HEK293 (cell line): ENCODE results near the gene STK38.

Experiments
- CTCF ChIA-PET: fragments of 350-600 bp; formaldehyde crosslinking; extraction: SDS; loops from one replicate; lab custom pipeline; 2021; ENCODE audit warnings: antibody characterized with exemption; lab: Yijun Ruan, JAX
- POLR2A ChIA-PET: fragments of 300-600 bp; formaldehyde crosslinking; extraction: SDS; loops from one replicate; lab custom pipeline; 2020; ENCODE audit warnings: antibody characterized with exemption, inconsistent platforms; lab: Yijun Ruan, JAX
- H3K27ac ChIP-seq: fragments of 200-500 bp; sonication (Bioruptor generic); 2 replicates; pipeline ENCODE4 v1.5.1; 2014; ENCODE audit warnings: low read depth, low read length, control low read depth, inconsistent platforms; ENCODE audit errors: extremely low read depth
- H3K36me3 ChIP-seq, 2 experiments: fragments of 200-500 bp in 1 of 2; sonication (Bioruptor generic) in 1 of 2; 1 replicate in 1 of 2; 2 replicates in 1 of 2; pipeline ENCODE4 v1.5.1; 2014 to 2017; ENCODE audit warnings: inconsistent platforms in 2 of 2, low read length in 2 of 2; ENCODE audit not compliant: control insufficient read depth in 2 of 2, insufficient read depth in 1 of 2
- H3K4me1 ChIP-seq: fragments of 200-500 bp; sonication (Bioruptor generic); 2 replicates; pipeline ENCODE4 v1.5.1; 2014; ENCODE audit warnings: mild to moderate bottlenecking, low read length, inconsistent platforms; ENCODE audit not compliant: control insufficient read depth, insufficient read depth
- H3K4me3 ChIP-seq: 2 replicates; pipeline ENCODE4 v1.5.1; 2011; ENCODE audit warnings: low read depth, mild to moderate bottlenecking, control low read depth, low read length, moderate library complexity
- H3K9me3 ChIP-seq: fragments of 200-500 bp; sonication (Bioruptor generic); 2 replicates; pipeline ENCODE4 v1.5.1; 2014; ENCODE audit warnings: low read depth, low read length, inconsistent platforms; ENCODE audit not compliant: control insufficient read depth, insufficient read depth
- ATF2 ChIP-seq: fragments of 450-650 bp; formaldehyde crosslinking; IDR thresholded peaks from 2 replicates; pipeline ENCODE4 v1.5.1; 2016; ENCODE audit warnings: missing biosample characterization, missing genetic modification characterization, low read depth
- GLIS1 ChIP-seq: fragments of 450-650 bp; formaldehyde crosslinking; IDR thresholded peaks from 2 replicates; pipeline ENCODE4 v1.5.1; 2016; ENCODE audit warnings: missing biosample characterization, missing genetic modification characterization
- GLIS2 ChIP-seq: fragments of 450-650 bp; formaldehyde crosslinking; IDR thresholded peaks from 2 replicates; pipeline ENCODE4 v1.5.1; 2016; ENCODE audit warnings: missing biosample characterization, missing genetic modification characterization
- HOXC10 ChIP-seq: sonication (generic); formaldehyde crosslinking; IDR thresholded peaks from 2 replicates; pipeline ENCODE4 v1.8.1; 2023; ENCODE audit warnings: mild to moderate bottlenecking, missing genetic modification reagents
- IKZF3 ChIP-seq: fragments of 450-650 bp; IDR thresholded peaks from 2 replicates; pipeline ENCODE4 v1.5.0; 2018; ENCODE audit warnings: missing biosample characterization, mild to moderate bottlenecking, missing genetic modification characterization, moderate library complexity
- INSM2 ChIP-seq: fragments of 450-650 bp; formaldehyde crosslinking; IDR thresholded peaks from 2 replicates; pipeline ENCODE4 v1.5.1; 2016; ENCODE audit warnings: missing biosample characterization, missing genetic modification characterization
- KLF9 ChIP-seq: fragments of 450-650 bp; formaldehyde crosslinking; IDR thresholded peaks from 2 replicates; pipeline ENCODE4 v1.5.1; 2016; ENCODE audit warnings: missing biosample characterization, missing genetic modification characterization, low read depth
- PRDM6 ChIP-seq: fragments of 450-650 bp; formaldehyde crosslinking; IDR thresholded peaks from 2 replicates; pipeline ENCODE4 v1.5.1; 2017; ENCODE audit warnings: missing biosample characterization, missing genetic modification characterization
- SETDB1 ChIP-seq: IDR thresholded peaks from one replicate; pipeline ENCODE4 v1.6.1; 2017; ENCODE audit warnings: mild to moderate bottlenecking, low read length, moderate library complexity, mixed read lengths; ENCODE audit not compliant: insufficient read length
- ZBTB44 ChIP-seq: fragments of 450-650 bp; IDR thresholded peaks from 2 replicates; pipeline ENCODE4 v1.5.1; 2018; ENCODE audit warnings: missing biosample characterization, mild to moderate bottlenecking, missing genetic modification characterization
- ZBTB49 ChIP-seq: fragments of 450-650 bp; formaldehyde crosslinking; IDR thresholded peaks from 2 replicates; pipeline ENCODE4 v1.5.1; 2016; ENCODE audit warnings: missing biosample characterization, missing genetic modification characterization, low read depth
- ZFP37 ChIP-seq: fragments of 450-650 bp; formaldehyde crosslinking; IDR thresholded peaks from 2 replicates; pipeline ENCODE4 v1.5.1; 2016; ENCODE audit warnings: missing biosample characterization, missing genetic modification characterization
- ZNF132 ChIP-seq: fragments of 450-650 bp; formaldehyde crosslinking; IDR thresholded peaks from 2 replicates; pipeline ENCODE4 v1.5.1; 2017; ENCODE audit warnings: missing biosample characterization, missing genetic modification characterization, borderline replicate concordance
- ZNF202 ChIP-seq: fragments of 450-650 bp; formaldehyde crosslinking; IDR thresholded peaks from 2 replicates; pipeline ENCODE4 v1.5.1; 2016; ENCODE audit warnings: missing biosample characterization, missing genetic modification characterization, borderline replicate concordance
- ZNF280D ChIP-seq: fragments of 450-650 bp; formaldehyde crosslinking; IDR thresholded peaks from 2 replicates; pipeline ENCODE4 v1.5.1; 2016; ENCODE audit warnings: missing biosample characterization, missing genetic modification characterization
- ZNF449 ChIP-seq: fragments of 450-650 bp; formaldehyde crosslinking; IDR thresholded peaks from 2 replicates; pipeline ENCODE4 v1.5.1; 2017; ENCODE audit warnings: missing biosample characterization, mild to moderate bottlenecking, missing genetic modification characterization, moderate library complexity
- ZNF473 ChIP-seq: fragments of 450-650 bp; formaldehyde crosslinking; IDR thresholded peaks from 2 replicates; pipeline ENCODE4 v1.5.1; 2017; ENCODE audit warnings: missing biosample characterization, missing genetic modification characterization
- ZNF510 ChIP-seq: fragments of 450-650 bp; formaldehyde crosslinking; IDR thresholded peaks from 2 replicates; pipeline ENCODE4 v1.5.1; 2018; ENCODE audit warnings: mild to moderate bottlenecking, missing genetic modification characterization, missing biosample characterization; ENCODE audit not compliant: insufficient replicate concordance
- ZNF785 ChIP-seq: fragments of 450-650 bp; formaldehyde crosslinking; IDR thresholded peaks from 2 replicates; pipeline ENCODE4 v1.5.1; 2016; ENCODE audit warnings: missing biosample characterization, missing genetic modification characterization
- ZXDB ChIP-seq: fragments of 450-650 bp; formaldehyde crosslinking; IDR thresholded peaks from 2 replicates; pipeline ENCODE4 v1.5.1; 2016; ENCODE audit warnings: missing biosample characterization, missing genetic modification characterization

The STK38 gene

GRCh38 chr6:36536873-36537547 lies 10.3 kb downstream of the STK38 start (continued):
- TF ChIP-seq PRDM6 (tag by site-specific recombination) = no peak
- TF ChIP-seq GLIS2 (tag by site-specific recombination) = no peak
- no peak for TF ChIP-seq ZNF473 (tag by site-specific recombination)
- TF ChIP-seq SETDB1 = no peak
- TF ChIP-seq HOXC10 (CRISPR knock-in tag) = no peak
- TF ChIP-seq INSM2 (tag by site-specific recombination) = no peak
- TF ChIP-seq ZBTB44 (tag by site-specific recombination) = no peak
- TF ChIP-seq ZNF510 (tag by site-specific recombination) = no peak

- H3K36me3 ChIP-seq = peaks cover 30 to 37% of the 10 kb centered on the region in 2 experiments; a peak in 2 of 3 replicates
- ChIA-PET POLR2A (interaction anchor here (0.7 kb wide), 2 partner anchors 52 to 192 kb away, joined by 3 to 6 read pairs; no protein-coding TSS in a partner anchor), CTCF (no interaction called here)
- 0 out of 2 replicates have a peak, but pooled peaks cover 3% of the 10 kb centered on the region for H3K4me1 ChIP-seq
- H3K4me3 ChIP-seq = no peak overlapping the region
- no peak overlapping the region for H3K27ac ChIP-seq
- no peaks in the 10 kb centered on the region for H3K9me3 ChIP-seq
- TF ChIP-seq ZNF449 (tag by site-specific recombination) (no peak), ZNF202 (no peak), ZNF280D (tag by site-specific recombination) (no peak), ZBTB49 (tag by site-specific recombination) (no peak), ATF2 (tag by site-specific recombination) (no peak), ZXDB (tag by site-specific recombination) (no peak), ZNF510 (tag by site-specific recombination) (no peak), ZNF132 (tag by site-specific recombination) (no peak), GLIS1 (no peak), ZNF785 (tag by site-specific recombination) (no peak), KLF9 (tag by site-specific recombination) (no peak), ZFP37 (tag by site-specific recombination) (no peak), IKZF3 (tag by site-specific recombination) (no peak)
Measured at GRCh38 chr6:36533321-36533720, 14.0 kb downstream of the STK38 start.
